ENCODE measurements around the gene TRAF3.

The TRAF3 gene

DNA sequence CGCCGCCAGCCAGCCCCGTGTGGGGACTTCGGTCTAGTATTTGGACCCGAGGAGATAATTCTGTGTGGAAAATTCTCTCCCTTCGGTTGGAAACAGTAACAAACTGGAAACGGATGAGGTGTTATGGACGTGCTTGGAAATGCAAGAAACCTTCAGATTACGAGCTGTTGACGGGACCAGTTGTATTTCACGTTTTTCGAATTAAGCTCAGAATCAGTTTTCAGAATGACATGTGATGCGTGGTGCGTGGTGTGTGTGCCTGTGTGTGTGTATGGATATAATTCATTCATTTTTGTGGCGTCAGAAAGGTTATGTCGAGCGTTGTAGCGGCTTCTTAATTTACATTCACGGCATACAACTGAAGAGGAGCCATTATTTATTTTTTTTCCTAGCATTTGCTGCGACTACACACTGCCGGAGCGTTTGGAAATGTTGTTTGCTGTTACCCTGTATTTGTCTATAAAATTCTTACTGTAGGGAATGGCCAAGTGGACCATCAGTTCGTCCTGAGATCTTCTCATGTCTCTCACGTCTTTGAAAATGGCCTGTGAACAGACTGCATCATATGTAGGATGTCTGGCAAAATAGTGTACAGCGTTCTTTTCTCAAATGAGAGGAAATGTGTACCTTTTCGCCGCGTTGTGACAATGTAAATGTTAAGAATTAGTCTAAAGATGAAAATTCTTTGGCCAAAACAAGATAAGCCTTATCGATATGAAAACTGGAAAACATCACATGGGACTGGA is 1.3 kb downstream of the TRAF3 start:
- H3K9me3 ChIP-seq (ENCODE audit: control insufficient read depth, low read length): no peaks in the 10 kb centered on the region
- no peak for DNase-seq
- H3K4me3 ChIP-seq (ENCODE audit: insufficient read depth, low read depth, low read length, poor library complexity, severe bottlenecking): peak overlapping the region; percentile 59
- H3K27ac ChIP-seq (ENCODE audit: insufficient read depth, low read length, poor library complexity, severe bottlenecking): peak overlapping the region; percentile 86
- H3K4me1 ChIP-seq (ENCODE audit: control insufficient read depth, insufficient read depth, low read length, poor library complexity, severe bottlenecking): peaks cover 29% of the 10 kb centered on the region
- H3K36me3 ChIP-seq (ENCODE audit: control insufficient read depth, insufficient read depth, low read length): no peaks in the 10 kb centered on the region
- H3K27me3 ChIP-seq (replicated peaks; ENCODE audit: control insufficient read depth, insufficient read depth, low read length, poor library complexity, severe bottlenecking): no peaks in the 10 kb centered on the region

DNA sequence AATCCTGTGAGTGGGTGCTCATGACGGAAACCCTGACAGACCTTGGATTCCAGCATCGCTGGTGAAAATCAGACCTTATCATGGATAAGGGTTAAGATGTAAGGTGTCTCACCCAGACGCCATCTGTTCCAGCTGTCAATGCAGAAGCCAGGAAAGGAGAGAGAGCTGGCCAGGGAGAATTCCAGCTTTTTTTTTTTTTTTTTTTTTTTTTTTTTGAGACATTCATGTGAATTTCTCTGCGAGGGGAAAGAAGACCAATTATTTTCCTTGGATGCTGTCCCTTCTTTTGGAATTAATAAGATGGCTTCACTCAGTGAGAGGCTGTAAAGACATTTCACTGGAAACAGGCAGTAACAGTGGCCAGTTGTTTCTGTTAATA is 1.8 kb downstream of the TRAF3 start:
- Histone ChIP-seq H3K27me3 (replicated peaks; ENCODE audit: control insufficient read depth, insufficient read depth, low read length, poor library complexity, severe bottlenecking) (no peaks in the 10 kb centered on the region), H3K4me3 (ENCODE audit: insufficient read depth, low read depth, low read length, poor library complexity, severe bottlenecking) (peak overlapping the region; percentile 59), H3K27ac (ENCODE audit: insufficient read depth, low read length, poor library complexity, severe bottlenecking) (peak overlapping the region; percentile 86), H3K9me3 (ENCODE audit: control insufficient read depth, low read length) (no peaks in the 10 kb centered on the region), H3K36me3 (ENCODE audit: control insufficient read depth, insufficient read depth, low read length) (no peaks in the 10 kb centered on the region), H3K4me1 (ENCODE audit: control insufficient read depth, insufficient read depth, low read length, poor library complexity, severe bottlenecking) (peaks cover 29% of the 10 kb centered on the region)
- no peak for DNase-seq

DNA sequence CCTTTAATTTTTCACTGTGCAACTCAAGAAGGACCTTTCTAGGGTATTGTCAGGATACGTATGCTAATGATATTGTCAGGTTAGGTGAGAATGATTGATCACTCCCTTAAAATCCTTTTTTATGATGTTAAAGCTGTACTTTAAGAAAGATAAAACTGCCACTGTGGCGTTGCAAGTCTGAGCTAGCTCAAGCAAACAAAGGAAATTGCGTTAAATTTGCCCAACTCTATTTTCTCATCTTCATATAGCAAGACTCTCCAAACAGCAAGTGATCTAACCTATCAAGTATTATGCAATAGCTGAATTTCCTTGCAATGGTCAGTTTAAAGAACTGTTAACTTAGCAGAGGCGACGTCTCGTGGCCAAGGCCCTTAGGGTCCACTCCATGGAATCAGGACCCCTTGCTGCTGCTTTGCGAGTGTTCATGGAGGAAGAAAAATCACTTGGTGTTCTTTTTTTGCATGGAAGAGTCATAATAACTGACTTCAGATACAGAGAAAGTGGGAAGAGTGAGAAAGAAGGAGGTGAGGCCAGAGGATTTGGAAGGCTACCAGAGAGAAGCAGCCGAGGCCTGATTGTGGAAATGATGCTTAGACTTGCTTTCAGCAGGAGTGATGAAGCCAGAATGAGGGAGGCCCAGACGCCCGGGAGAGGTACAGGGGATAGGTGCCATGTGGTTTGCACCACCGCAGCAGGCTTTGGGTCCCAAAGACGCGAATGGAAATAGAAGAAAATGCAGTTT is 2.5 kb downstream of the TRAF3 start:
- Histone ChIP-seq H3K4me3 (ENCODE audit: insufficient read depth, low read depth, low read length, poor library complexity, severe bottlenecking) (no peak overlapping the region), H3K36me3 (ENCODE audit: control insufficient read depth, insufficient read depth, low read length) (no peaks in the 10 kb centered on the region), H3K27ac (ENCODE audit: insufficient read depth, low read length, poor library complexity, severe bottlenecking) (no peak overlapping the region), H3K27me3 (replicated peaks; ENCODE audit: control insufficient read depth, insufficient read depth, low read length, poor library complexity, severe bottlenecking) (no peaks in the 10 kb centered on the region), H3K9me3 (ENCODE audit: control insufficient read depth, low read length) (no peaks in the 10 kb centered on the region), H3K4me1 (ENCODE audit: control insufficient read depth, insufficient read depth, low read length, poor library complexity, severe bottlenecking) (peaks cover 24% of the 10 kb centered on the region)
- no peak for DNase-seq

DNA sequence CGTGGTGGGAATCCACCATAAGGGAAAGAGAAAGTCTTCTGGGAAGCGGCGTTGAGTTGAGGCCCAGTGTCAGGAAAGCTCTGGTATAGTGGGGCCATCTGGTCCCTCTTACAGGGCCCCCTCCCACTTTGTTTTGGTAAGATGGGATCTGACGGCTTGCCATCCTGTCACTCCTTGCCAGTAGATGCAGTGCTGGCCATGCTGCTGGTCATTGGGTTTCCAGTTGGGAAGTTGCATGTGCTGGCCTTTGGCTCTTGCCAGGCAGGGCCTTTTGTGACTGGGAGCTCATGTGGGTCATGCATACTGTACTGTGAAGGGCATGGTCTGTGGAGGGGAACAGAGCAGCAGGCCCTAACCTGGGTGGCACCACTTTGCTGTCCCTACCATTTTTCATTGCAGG is 3.8 kb downstream of the TRAF3 start:
- H3K27me3 ChIP-seq (replicated peaks; ENCODE audit: control insufficient read depth, insufficient read depth, low read length, poor library complexity, severe bottlenecking): no peaks in the 10 kb centered on the region
- no peaks in the 10 kb centered on the region for H3K36me3 ChIP-seq (ENCODE audit: control insufficient read depth, insufficient read depth, low read length)
- H3K4me3 ChIP-seq (ENCODE audit: insufficient read depth, low read depth, low read length, poor library complexity, severe bottlenecking): no peak overlapping the region
- H3K4me1 ChIP-seq (ENCODE audit: control insufficient read depth, insufficient read depth, low read length, poor library complexity, severe bottlenecking): peaks cover 22% of the 10 kb centered on the region
- DNase-seq: no peak
- no peaks in the 10 kb centered on the region for H3K9me3 ChIP-seq (ENCODE audit: control insufficient read depth, low read length)
- no peak overlapping the region for H3K27ac ChIP-seq (ENCODE audit: insufficient read depth, low read length, poor library complexity, severe bottlenecking)

DNA sequence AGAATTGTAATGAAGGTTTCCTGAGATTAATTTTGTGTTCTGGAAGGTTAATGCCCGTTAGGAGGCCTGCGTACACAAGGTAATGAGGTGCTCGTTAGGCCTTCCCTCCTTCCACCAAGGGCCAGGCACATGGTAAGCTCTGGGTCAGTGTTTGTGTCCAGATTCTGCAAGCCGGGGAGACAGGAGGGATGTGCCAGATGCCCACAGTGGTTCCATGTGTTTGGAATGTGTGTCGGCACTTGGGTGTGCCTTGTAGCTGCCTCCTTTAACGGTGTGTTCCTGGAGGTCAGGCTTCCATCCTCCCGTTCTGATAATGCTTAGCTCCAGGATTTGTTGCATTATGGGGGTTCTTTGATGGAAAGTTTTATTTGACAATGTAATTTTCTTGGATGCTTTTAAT is 5.7 kb downstream of the TRAF3 start:
- H3K27ac ChIP-seq (ENCODE audit: insufficient read depth, low read length, poor library complexity, severe bottlenecking): no peak overlapping the region
- no peak overlapping the region for H3K4me3 ChIP-seq (ENCODE audit: insufficient read depth, low read depth, low read length, poor library complexity, severe bottlenecking)
- H3K9me3 ChIP-seq (ENCODE audit: control insufficient read depth, low read length): no peaks in the 10 kb centered on the region
- H3K36me3 ChIP-seq (ENCODE audit: control insufficient read depth, insufficient read depth, low read length): no peaks in the 10 kb centered on the region
- H3K4me1 ChIP-seq (ENCODE audit: control insufficient read depth, insufficient read depth, low read length, poor library complexity, severe bottlenecking): peaks cover 20% of the 10 kb centered on the region
- no peaks in the 10 kb centered on the region for H3K27me3 ChIP-seq (replicated peaks; ENCODE audit: control insufficient read depth, insufficient read depth, low read length, poor library complexity, severe bottlenecking)
- no peak for DNase-seq

DNA sequence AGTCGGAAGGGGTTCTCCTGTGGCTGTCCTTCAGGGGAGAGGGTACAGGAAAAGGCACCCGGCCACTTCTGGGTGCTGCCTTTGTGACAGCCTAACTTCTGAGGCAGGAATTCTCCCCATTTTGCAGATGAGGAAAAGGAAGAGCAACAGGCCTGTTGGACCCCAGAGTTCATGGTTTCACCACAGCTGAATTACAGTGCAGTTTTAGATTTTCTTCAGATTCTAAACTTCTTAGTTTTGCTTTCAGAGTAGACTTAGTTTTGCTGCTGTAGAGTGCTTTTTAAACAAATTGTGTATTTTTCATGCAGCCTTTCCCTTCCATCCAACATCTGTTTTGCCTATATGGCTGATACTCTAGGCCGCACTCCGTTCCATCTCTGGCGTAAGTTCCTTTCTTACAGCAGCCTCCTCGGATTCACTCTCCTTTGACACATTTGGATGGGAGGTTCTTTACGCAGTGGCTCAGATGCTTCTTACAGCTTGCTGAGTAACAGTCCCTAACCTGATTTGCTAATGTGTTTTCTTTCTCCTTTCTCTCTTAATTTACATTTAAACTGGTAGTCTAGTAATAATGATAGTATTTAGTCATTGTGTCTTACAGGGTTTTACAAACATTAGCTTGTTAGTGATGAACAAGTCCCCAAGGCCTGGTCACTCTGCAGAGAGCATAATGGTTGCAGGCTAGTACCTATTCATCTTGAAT is 7.8 kb downstream of the TRAF3 start:
- Histone ChIP-seq H3K27ac (ENCODE audit: insufficient read depth, low read length, poor library complexity, severe bottlenecking) (no peak overlapping the region), H3K9me3 (ENCODE audit: control insufficient read depth, low read length) (no peaks in the 10 kb centered on the region), H3K4me1 (ENCODE audit: control insufficient read depth, insufficient read depth, low read length, poor library complexity, severe bottlenecking) (peaks cover 10% of the 10 kb centered on the region), H3K4me3 (ENCODE audit: insufficient read depth, low read depth, low read length, poor library complexity, severe bottlenecking) (no peak overlapping the region), H3K27me3 (replicated peaks; ENCODE audit: control insufficient read depth, insufficient read depth, low read length, poor library complexity, severe bottlenecking) (no peaks in the 10 kb centered on the region), H3K36me3 (ENCODE audit: control insufficient read depth, insufficient read depth, low read length) (no peaks in the 10 kb centered on the region)
- no peak for DNase-seq

DNA sequence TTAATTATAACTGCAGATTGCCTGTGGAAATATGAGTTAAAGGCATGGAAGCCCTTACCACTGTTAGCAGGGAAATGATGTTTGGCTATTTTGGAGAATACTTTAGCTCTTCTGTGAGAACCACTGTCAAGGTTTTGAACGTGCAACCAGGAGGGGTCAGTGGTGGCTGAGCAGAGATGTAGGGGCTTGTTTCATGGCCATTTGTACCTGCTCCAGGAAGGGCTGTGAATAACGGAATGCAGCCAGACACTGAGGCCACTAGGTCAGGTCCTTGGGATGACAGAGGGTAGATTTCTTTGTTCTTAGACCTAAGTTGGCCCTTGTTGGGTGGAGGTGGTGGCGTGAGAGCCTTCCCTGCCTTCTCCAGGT is 8.3 kb downstream of the TRAF3 start:
- H3K27ac ChIP-seq (ENCODE audit: insufficient read depth, low read length, poor library complexity, severe bottlenecking): no peak overlapping the region
- peaks cover 9% of the 10 kb centered on the region for H3K4me1 ChIP-seq (ENCODE audit: control insufficient read depth, insufficient read depth, low read length, poor library complexity, severe bottlenecking)

DNA sequence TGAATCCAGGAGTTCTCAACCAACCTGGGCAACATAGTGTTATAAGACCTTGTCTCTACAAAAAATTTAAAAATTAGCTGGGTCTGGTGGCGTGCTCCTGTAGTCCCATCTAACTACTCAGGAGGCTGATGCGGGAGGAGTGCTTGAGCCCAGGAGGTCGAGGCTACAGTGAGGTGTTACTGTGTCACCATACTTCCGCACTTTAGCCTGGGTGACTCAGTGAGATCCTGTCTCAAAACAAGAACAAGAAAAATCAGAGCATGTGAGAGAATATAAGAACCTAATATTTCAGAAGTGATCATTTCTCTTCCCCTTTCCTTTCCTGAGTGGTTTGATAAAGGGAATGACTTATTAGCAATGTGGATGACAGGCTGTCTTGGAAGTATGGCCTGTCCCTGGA is 9.5 kb downstream of the TRAF3 start:
- no peaks in the 10 kb centered on the region for H3K36me3 ChIP-seq (ENCODE audit: control insufficient read depth, insufficient read depth, low read length)
- no peaks in the 10 kb centered on the region for H3K9me3 ChIP-seq (ENCODE audit: control insufficient read depth, low read length)
- peaks cover 9% of the 10 kb centered on the region for H3K4me1 ChIP-seq (ENCODE audit: control insufficient read depth, insufficient read depth, low read length, poor library complexity, severe bottlenecking)
- H3K4me3 ChIP-seq (ENCODE audit: insufficient read depth, low read depth, low read length, poor library complexity, severe bottlenecking): no peak overlapping the region
- H3K27me3 ChIP-seq (replicated peaks; ENCODE audit: control insufficient read depth, insufficient read depth, low read length, poor library complexity, severe bottlenecking): no peaks in the 10 kb centered on the region
- DNase-seq: no peak
- H3K27ac ChIP-seq (ENCODE audit: insufficient read depth, low read length, poor library complexity, severe bottlenecking): no peak overlapping the region

More for the DNA sequence above, 8.3 kb downstream of the TRAF3 start:
- H3K36me3 ChIP-seq (ENCODE audit: control insufficient read depth, insufficient read depth, low read length): no peaks in the 10 kb centered on the region
- DNase-seq: no peak
- H3K27me3 ChIP-seq (replicated peaks; ENCODE audit: control insufficient read depth, insufficient read depth, low read length, poor library complexity, severe bottlenecking): no peaks in the 10 kb centered on the region
- no peak overlapping the region for H3K4me3 ChIP-seq (ENCODE audit: insufficient read depth, low read depth, low read length, poor library complexity, severe bottlenecking)
- no peaks in the 10 kb centered on the region for H3K9me3 ChIP-seq (ENCODE audit: control insufficient read depth, low read length)

DNA sequence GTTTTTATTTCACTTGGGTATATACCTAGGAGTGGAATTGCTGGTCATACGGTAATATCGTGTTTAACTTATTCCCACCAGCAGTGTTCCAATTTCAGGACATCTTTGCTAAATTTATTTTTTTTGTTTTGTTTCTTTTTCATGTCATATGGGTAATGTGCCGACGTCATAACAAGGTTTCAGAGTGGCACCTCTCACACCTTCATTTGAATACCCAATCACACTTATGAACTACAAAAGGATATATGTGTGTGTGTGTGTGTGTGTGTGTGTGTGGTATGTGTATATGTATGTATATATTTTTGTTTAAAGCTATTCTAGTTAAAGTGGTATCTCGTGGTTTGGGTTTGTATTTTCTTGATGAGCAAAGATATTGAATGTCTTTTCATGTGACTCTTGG is 12.1 kb downstream of the TRAF3 start:
- H3K27me3 ChIP-seq (replicated peaks; ENCODE audit: control insufficient read depth, insufficient read depth, low read length, poor library complexity, severe bottlenecking): no peaks in the 10 kb centered on the region
- H3K27ac ChIP-seq (ENCODE audit: insufficient read depth, low read length, poor library complexity, severe bottlenecking): no peak overlapping the region
- H3K4me3 ChIP-seq (ENCODE audit: insufficient read depth, low read depth, low read length, poor library complexity, severe bottlenecking): no peak overlapping the region
- H3K36me3 ChIP-seq (ENCODE audit: control insufficient read depth, insufficient read depth, low read length): no peaks in the 10 kb centered on the region
- DNase-seq: no peak
- no peaks in the 10 kb centered on the region for H3K9me3 ChIP-seq (ENCODE audit: control insufficient read depth, low read length)
- peaks cover 10% of the 10 kb centered on the region for H3K4me1 ChIP-seq (ENCODE audit: control insufficient read depth, insufficient read depth, low read length, poor library complexity, severe bottlenecking)

All from effector memory CD4-positive, alpha-beta T cell (primary cell).